Dedifferentiated amniotic fluid mesenchymal stem cell (primary cell): ENCODE measurements around the gene APBA3.
A peak's percentile ranks its signal among the peaks of the same experiment; 100 is the strongest.
"Not testable (repeated sequence)": the region's sequence is repeated elsewhere in the genome, so short reads cannot be mapped to it uniquely, and the experiment has no call there.

Source experiments
- DNase-seq: peaks from one replicate; pipeline ENCODE4 v3.0.0-alpha.2; 2016; ENCODE audit errors: extremely low spot score

The APBA3 gene

GRCh38 chr19:3771000-3771905 is 9.8 kb upstream of the APBA3 start:
- DNase-seq = no peak

GRCh38 chr19:3770136-3770999 is 8.9 kb upstream of the APBA3 start:
- no peak for DNase-seq

DNA sequence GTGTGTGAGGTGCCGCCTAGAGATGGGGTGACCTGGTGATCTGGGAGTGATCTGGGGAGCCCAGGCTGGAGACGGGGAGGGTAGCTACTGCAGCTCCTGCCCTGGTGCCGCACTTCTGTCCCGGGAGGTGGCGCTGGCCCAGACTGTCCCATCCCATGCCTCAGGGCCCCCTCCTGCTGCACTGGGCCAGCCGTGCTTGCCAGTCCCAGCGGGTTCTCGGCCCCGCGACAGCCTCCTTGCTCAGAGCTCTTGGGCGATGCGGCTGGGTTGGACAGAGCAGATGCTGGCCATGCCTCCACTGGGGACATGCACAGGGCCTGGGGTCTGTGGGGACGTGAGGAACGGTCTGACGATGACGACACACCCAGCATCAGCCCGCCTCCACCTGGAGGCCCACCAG is 8.0 kb upstream of the APBA3 start:
- DNase-seq = no peak

DNA sequence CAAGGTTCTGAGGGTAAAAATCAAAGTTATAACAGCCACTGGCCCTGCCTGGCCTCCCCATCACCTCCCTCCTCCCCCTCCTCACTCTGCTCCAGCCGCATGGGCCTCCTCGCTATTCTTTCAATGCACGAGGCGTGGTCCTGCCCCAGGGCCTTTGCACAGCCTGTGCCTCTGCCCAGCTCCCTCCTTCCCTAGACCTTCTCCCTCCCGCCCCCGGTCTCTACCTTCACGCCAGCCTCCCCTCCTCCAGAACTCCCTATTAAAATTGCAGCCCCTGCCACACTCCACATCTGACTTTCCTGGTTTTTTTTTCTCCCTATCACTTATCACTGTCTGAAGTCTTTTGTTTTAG is 7.2 kb upstream of the APBA3 start:
- no peak for DNase-seq

DNA sequence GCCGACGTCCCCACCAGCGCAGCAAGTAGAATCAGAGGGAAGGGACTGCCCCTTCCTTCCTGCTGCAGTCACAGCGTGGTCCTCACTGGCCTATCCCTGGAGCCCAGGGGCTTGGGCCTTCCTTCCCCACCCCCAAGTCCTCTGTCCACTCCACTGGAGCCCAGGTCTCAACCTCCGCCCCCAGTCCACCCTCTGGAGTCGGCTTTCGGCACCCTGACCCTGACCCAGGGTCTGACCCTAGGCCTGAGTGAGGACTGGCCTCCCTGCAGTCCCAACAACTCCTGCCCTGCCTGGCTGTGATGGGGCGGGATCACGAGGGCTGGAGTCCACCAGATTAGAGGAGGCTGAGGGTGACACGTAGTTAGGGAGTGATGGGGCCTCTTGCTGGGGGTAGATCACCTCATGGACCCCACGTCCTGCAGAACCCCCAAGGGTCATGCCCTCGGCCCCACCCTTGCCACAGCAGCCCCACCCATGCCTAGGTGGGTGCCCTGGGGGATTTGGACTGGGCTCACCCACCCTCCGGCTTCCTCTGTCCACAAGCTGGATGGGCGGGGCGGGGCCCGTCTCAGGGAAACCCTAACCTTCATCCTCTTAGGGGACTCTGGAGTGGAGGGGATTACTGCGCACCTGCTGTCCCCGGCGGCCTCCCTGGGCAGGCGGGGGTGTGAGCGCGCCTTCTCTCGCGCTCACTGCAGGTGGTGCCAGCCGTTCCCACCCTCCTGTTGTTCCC is 6.7 kb upstream of the APBA3 start:
- no peak for DNase-seq

- no peak for DNase-seq
These were observed 5.6 kb upstream of the APBA3 start for GRCh38 chr19:3767050-3767449.

GRCh38 chr19:3766520-3766919 is 5.0 kb upstream of the APBA3 start:
- no peak for DNase-seq

DNA sequence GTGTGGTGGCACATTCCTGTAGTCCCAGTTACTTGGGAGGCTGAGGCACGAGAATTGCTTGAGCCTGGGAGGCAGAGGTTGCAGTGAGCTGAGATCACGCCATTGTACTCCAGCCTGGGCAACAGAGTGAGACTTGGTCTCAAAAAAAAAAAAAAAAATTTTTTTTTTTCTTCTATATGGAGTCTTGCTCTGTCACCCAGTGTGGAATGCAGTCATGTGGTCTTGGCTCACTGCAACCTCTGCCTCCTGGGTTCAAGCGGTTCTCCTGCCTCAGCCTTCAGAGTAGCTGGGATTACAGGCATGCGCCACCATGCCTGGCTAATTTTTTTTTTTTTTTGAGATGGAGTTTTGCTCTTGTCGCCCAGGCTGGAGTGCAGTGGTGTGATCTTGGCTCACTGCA is 4.3 kb upstream of the APBA3 start:
- not testable (repeated sequence) for DNase-seq

DNA sequence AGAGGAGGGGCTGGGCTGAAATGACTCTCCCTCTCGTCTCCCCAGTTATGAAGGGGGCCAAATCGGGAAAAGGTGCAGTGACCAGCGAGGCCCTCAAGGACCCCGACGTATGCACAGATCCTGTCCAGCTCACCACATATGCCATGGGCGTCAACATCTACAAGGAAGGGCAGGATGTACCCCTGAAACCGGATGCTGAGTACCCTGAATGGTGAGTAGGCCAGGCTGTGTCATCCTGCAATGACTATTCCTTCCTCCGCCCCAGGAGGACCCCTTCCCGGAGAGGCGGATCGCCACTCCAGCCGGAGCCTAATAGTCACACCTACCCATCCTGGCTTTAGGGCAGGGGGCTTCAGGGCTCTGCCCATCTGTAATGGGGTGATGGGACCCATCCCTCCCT is 3.6 kb upstream of the APBA3 start:
- DNase-seq = no peak

DNA sequence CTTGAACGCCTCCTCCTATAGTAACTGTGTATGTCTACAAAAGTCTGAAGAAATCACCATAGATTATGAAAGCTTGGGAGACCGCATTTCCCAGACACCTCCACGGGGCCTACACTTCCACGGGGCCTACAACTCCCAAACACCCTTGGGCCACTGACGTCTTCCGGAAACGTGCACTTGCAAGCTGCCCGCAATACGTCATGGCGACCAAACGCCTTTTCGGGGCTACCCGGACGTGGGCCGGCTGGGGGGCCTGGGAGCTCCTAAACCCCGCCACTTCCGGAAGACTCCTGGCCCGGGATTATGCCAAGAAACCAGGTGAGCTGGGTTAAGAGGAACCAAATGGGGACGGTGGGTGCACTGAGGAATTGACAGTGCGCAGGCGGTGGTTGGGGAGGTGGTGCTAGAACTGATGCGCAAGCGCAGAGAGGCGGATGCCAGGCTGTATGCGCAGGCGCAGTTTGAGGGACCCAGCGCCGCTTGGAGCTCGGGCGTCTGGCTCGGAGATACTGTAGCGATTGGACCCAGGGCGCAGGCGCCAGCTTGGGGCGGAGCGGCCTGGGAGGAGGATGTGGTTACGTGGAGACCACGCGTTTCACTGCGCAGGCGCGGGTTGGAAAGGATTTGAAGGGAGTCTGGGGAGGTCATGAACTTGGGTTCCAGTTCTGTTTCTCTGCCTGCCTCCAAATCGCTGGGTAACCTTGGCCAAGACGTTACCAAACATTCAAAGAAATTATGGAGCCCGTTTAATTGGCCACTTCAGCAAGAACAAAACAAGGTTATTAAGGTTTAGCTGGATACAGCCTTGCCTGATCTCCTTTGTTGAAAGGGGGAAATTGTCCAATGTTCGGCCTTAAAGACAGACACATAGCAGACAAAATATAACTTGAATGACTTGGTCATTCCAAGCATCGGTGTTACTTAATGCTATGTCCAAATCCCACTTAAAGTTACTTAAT is 1.3 kb upstream of the APBA3 start, which contains the start of gene MRPL54:
Gene MRPL54, plus strand, starts transcription at position 182 of the 959 bp plus-strand sequence. Its CDS starts 19 bp downstream, at position 201.
- peak; percentile 99 for DNase-seq

DNA sequence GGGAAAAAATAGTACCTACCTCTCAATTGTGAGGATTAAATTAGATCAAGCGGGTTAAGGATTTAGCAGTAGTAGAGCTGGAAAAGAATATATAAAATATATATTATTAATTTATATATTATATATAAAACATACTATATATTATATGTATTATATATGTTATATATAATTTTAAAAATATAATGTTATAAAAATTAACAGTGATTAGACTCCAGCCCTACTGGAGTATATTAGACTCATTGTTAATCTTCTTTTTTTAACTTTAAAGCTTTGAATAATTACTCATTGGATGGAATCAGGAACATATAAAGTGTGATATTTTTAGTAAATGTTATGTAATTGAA is 610 bp upstream of the APBA3 start:
- DNase-seq = no peak

DNA sequence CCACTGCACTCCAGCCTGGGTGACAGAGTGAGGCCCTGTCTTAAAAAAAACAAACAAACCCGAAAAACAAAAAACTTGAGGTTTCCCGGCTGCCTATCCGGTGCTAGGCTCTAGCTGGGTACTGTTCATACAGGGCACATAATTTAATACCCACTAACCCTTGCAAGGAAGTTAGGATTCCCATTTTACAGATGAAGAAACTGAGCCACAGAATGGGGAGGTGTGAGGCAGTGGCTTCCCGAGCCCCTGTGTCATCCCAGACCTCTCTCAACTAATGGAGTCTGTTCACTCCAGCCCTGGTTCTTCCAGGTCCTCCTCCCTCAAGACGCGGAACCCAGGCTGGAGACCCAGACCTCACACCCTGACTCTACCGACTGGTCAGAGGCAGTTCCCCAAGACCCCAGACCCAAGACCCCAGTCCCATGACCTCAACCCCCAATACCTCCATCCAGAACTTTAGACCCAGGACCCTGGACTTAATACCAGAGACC is 576 bp downstream of the APBA3 start:
- no peak for DNase-seq

- no peak for DNase-seq
These were observed 1.8 kb downstream of the APBA3 start for GRCh38 chr19:3759482-3760254.

DNA sequence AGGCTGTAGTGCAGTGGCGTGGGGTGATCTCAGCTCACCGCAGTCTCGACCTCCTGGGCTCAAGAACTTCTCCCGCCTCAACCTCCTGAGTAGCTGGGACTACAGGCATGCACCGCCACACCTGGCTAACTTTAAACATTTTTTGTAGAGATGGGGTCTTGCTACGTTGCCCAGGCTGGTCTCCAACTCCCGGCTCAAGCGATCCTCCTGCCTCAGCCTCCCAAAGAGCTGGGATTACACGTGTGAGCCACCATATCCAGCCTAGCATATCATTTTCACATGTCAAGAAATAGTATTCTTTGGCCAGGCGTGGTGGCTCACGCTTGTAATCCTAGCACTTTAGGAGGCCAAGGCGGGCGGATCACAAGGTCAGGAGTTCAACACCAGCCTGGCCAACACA is 3.2 kb downstream of the APBA3 start:
- not testable (repeated sequence) for DNase-seq

DNA sequence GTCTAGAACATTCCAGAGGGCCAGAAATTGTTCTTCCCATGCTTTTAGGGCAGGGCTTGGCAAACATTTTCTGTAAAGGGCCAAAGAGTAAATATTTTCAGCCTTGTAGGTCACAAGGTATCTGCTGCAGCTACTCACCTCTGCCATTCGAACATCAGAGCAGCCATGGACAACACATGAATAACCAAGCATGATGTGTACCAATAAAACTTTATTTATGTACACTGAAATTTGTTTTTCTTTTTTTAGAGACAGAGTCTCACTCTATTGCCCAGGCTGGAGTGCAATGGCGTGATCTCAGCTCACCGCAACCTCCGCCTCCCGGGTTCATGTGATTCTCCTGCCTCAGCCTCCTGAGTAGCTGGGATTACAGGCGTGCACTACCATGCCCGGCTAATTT is 3.8 kb downstream of the APBA3 start:
- DNase-seq = not testable (repeated sequence)

- no peak for DNase-seq
These were observed 7.7 kb downstream of the APBA3 start for GRCh38 chr19:3753631-3754410.

- DNase-seq = no peak
These were observed 9.0 kb downstream of the APBA3 start for GRCh38 chr19:3752492-3752891.

GRCh38 chr19:3751236-3751635 is 10.3 kb downstream of the APBA3 start:
- DNase-seq = no peak

GRCh38 chr19:3750211-3750610 is 11.3 kb downstream of the APBA3 start:
- no peak for DNase-seq
